Stimulated activated CD4-positive, alpha-beta T cell treated with anti-CD3 and anti-CD28 coated beads, Interleukin-12 subunit alpha, Interleukin-12 subunit beta, amount 100 ng/mL, for 24 hours (primary cell): ENCODE results near the gene PRXL2C.
"Not testable (repeated sequence)": the region's sequence is repeated elsewhere in the genome, so short reads cannot be mapped to it uniquely, and the experiment has no call there.

Experiments
- DNase-seq, 2 experiments: peaks; one replicate each; pipeline ENCODE4 v3.0.0-alpha.2; 2020; ENCODE audit warnings: low read depth in 2 of 2

Gene PRXL2C

GRCh38 chr9:96655198-96655851 lies at the start of gene PRXL2C:
TSS of gene PRXL2C (minus strand) at chr9:96655317. CDS start at chr9:96655281, 36 bp downstream.
- DNase-seq, result peak; percentile 58 to 82

GRCh38 chr9:96700721-96701375 lies 45.7 kb upstream of the PRXL2C start:
- not testable (repeated sequence) for DNase-seq

- no peak for DNase-seq
Measured at GRCh38 chr9:96691326-96691725, 36.2 kb upstream of the PRXL2C start.

- DNase-seq, result no peak
Measured at GRCh38 chr9:96688745-96689464, 33.8 kb upstream of the PRXL2C start.

- no peak for DNase-seq
Measured at GRCh38 chr9:96688187-96688586, 33.1 kb upstream of the PRXL2C start.

- peak; percentile 35 to 48 for DNase-seq
Measured at GRCh38 chr9:96686638-96687335, 31.7 kb upstream of the PRXL2C start.

GRCh38 chr9:96680812-96681499 lies 25.8 kb upstream of the PRXL2C start:
- DNase-seq, result no peak

GRCh38 chr9:96674906-96675538 lies 19.9 kb upstream of the PRXL2C start:
- DNase-seq, result no peak

- not testable (repeated sequence) for DNase-seq
Measured at GRCh38 chr9:96673786-96674185, 18.7 kb upstream of the PRXL2C start.

GRCh38 chr9:96668868-96669534 lies 13.9 kb upstream of the PRXL2C start:
- DNase-seq, result no peak

GRCh38 chr9:96667363-96667728 lies 12.2 kb upstream of the PRXL2C start:
- no peak for DNase-seq

- DNase-seq, result not testable (repeated sequence)
Measured at GRCh38 chr9:96666653-96667362, 11.7 kb upstream of the PRXL2C start.

- no peak for DNase-seq
Measured at GRCh38 chr9:96665789-96666188, 10.7 kb upstream of the PRXL2C start.

GRCh38 chr9:96663506-96664120 lies 8.5 kb upstream of the PRXL2C start:
- no peak for DNase-seq

GRCh38 chr9:96661711-96662110 lies 6.6 kb upstream of the PRXL2C start:
- DNase-seq, result no peak

- no peak for DNase-seq
Measured at GRCh38 chr9:96660692-96661248, 5.7 kb upstream of the PRXL2C start.

- peak; percentile 23 to 43 for DNase-seq
Measured at GRCh38 chr9:96654450-96655197, 493 bp downstream of the PRXL2C start.

- no peak for DNase-seq
Measured at GRCh38 chr9:96651626-96652025, 3.5 kb downstream of the PRXL2C start.
